ENCODE data around the gene PLEKHN1. TPM values are rescaled to one million over a fixed set of nuclear protein-coding genes. Genes with fewer than 3 reads are reported as not detected.
A peak's percentile ranks its signal among the peaks of the same experiment; 100 is the strongest.
"Not testable (repeated sequence)": the region's sequence is repeated elsewhere in the genome, so short reads cannot be mapped to it uniquely, and the experiment has no call there.

Gene PLEKHN1
- total and polyA plus RNA-seq, 8 donors = 0.16 to 2.8 (median 0.47) TPM

DNA sequence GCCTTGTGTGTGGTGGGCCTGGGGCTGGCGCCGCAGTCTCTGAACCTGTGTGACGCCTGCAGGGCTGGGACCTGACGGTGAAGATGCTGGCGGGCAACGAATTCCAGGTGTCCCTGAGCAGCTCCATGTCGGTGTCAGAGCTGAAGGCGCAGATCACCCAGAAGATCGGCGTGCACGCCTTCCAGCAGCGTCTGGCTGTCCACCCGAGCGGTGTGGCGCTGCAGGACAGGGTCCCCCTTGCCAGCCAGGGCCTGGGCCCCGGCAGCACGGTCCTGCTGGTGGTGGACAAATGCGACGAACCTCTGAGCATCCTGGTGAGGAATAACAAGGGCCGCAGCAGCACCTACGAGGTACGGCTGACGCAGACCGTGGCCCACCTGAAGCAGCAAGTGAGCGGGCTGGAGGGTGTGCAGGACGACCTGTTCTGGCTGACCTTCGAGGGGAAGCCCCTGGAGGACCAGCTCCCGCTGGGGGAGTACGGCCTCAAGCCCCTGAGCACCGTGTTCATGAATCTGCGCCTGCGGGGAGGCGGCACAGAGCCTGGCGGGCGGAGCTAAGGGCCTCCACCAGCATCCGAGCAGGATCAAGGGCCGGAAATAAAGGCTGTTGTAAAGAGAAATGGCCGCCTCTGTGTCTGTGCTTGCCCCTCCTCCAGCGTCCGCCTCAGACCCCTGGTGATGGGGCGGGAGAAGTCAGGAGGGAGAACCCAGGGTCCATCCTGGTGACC, 47.8 kb downstream of the PLEKHN1 start:
- WGBS, 2 donors = 74 to 78% methylated on average over 40 to 41 of the region's 41 CpGs
- DNase-seq (peak in 5 of 6 donors; percentile 12 to 74 (median 54)), FAIRE-seq (no peak), ATAC-seq (no peak)
- Histone ChIP-seq H3K4me3 (peak overlapping the region; percentile 35 to 63 (median 51)), H3K27me3 (no peaks in the 10 kb centered on the region), H3K27ac (peak overlapping the region; percentile 64 to 89 (median 80)), H3K9me3 (no peaks in the 10 kb centered on the region), H3K4me1 (peaks cover 0 to 5% (median 3%) of the 10 kb centered on the region in 3 donors), H3K36me3 (no peaks in the 10 kb centered on the region)
- intact Hi-C loops (cut with DNase I) = no loop called here
- TF ChIP-seq, protein P1, sequence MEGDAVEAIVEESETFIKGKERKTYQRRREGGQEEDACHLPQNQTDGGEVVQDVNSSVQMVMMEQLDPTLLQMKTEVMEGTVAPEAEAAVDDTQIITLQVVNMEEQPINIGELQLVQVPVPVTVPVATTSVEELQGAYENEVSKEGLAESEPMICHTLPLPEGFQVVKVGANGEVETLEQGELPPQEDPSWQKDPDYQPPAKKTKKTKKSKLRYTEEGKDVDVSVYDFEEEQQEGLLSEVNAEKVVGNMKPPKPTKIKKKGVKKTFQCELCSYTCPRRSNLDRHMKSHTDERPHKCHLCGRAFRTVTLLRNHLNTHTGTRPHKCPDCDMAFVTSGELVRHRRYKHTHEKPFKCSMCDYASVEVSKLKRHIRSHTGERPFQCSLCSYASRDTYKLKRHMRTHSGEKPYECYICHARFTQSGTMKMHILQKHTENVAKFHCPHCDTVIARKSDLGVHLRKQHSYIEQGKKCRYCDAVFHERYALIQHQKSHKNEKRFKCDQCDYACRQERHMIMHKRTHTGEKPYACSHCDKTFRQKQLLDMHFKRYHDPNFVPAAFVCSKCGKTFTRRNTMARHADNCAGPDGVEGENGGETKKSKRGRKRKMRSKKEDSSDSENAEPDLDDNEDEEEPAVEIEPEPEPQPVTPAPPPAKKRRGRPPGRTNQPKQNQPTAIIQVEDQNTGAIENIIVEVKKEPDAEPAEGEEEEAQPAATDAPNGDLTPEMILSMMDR (IDR thresholded peaks at IDR 0.05) = no peak

DNA sequence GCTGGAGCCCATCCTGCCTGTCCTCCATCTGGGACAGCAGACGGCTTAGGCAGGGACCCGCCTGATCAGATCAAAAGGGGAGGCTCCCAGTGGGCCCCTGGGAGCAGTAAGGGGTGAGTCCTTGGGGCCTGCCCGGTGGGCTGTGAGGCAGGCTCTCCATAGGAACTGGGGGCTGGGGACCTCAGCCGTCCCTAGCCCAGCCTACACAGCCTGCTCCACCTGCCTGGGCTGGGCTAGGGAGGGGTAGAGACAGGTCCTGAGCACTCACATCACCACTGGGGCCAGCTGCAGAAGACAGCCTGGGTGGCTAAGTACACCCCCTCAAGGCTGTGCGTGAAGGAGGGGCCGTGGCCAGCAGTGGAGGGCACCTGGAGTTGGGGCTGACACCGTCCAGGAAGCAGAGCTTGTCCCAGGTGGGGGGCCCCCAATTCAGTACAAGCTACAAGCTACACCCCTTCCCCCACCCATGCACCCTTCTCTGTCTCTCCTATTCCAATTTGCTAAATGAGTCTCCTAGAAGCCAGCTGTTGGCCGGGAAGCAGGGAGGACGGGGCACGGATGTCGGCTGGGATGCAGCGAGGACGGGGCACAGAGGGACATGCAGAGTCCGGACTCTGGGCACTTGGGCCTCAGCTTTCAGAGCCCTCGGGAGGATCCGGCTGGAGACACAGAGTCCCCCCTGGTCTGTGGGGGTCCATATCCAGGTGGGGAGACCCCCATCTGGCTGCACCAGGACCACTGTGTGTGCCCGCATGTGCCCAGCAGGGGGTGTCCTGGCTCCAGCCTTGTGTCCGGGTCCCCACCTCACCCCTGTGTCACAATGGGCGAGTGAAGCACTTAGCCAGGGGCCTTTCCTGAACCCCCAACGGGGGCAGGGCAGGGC, 48.8 kb downstream of the PLEKHN1 start:
- 75 to 81% methylated on average over 20 of the region's 20 CpGs for WGBS, 2 donors
- ATAC-seq (no peak), FAIRE-seq (no peak), DNase-seq (peak in 4 of 6 donors; percentile 13 to 71 (median 48))
- Histone ChIP-seq H3K27ac (no peak overlapping the region), H3K36me3 (no peaks in the 10 kb centered on the region), H3K4me3 (no peak overlapping the region), H3K27me3 (no peaks in the 10 kb centered on the region), H3K9me3 (no peaks in the 10 kb centered on the region), H3K4me1 (peaks cover 0 to 5% (median 3%) of the 10 kb centered on the region in 3 donors)
- intact Hi-C loops (cut with DNase I) = no loop called here
- TF ChIP-seq, protein P1 (IDR thresholded peaks at IDR 0.05) = no peak

- H3K36me3 ChIP-seq; H3K4me3 ChIP-seq; H3K27ac ChIP-seq; ATAC-seq; H3K9me3 ChIP-seq; FAIRE-seq; intact Hi-C loops (cut with DNase I); H3K27me3 ChIP-seq: not testable (repeated sequence)
- DNase-seq = peak in 1 of 6 donors; percentile 9
- 61 to 63% methylated on average over 16 to 17 of the region's 17 CpGs for WGBS, 2 donors
- H3K4me1 ChIP-seq = peaks cover 0 to 13% (median 7%) of the 10 kb centered on the region in 3 donors
Measured at GRCh38 chr1:1017397-1018320, 51.4 kb downstream of the PLEKHN1 start.

DNA sequence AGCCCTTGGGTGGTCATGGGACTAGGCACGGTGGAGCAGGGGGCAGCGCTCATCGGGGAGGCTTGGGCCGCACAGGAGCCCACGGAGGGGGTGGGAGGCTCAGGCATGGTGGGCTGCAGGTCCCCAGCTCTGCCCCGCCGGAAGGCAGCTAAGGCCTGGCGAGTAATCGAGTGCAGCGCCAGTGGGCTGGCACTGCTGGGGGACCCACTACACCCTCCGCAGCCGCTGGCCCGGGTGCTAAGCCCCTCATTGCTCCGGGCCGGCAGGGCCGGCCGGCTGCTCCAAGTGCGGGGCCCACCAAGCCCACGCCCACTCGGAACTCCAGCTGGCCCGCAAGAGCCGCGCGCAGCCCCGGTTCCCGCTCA, 52.0 kb downstream of the PLEKHN1 start:
- intact Hi-C loops (cut with DNase I); H3K27me3 ChIP-seq; H3K36me3 ChIP-seq; H3K27ac ChIP-seq; ATAC-seq; H3K9me3 ChIP-seq; FAIRE-seq; H3K4me3 ChIP-seq: not testable (repeated sequence)
- peaks cover 0 to 13% (median 6%) of the 10 kb centered on the region in 3 donors for H3K4me1 ChIP-seq
- 86 to 95% methylated on average over 26 of the region's 26 CpGs for WGBS, 2 donors
- peak in 2 of 6 donors; percentile 52 to 69 for DNase-seq

DNA sequence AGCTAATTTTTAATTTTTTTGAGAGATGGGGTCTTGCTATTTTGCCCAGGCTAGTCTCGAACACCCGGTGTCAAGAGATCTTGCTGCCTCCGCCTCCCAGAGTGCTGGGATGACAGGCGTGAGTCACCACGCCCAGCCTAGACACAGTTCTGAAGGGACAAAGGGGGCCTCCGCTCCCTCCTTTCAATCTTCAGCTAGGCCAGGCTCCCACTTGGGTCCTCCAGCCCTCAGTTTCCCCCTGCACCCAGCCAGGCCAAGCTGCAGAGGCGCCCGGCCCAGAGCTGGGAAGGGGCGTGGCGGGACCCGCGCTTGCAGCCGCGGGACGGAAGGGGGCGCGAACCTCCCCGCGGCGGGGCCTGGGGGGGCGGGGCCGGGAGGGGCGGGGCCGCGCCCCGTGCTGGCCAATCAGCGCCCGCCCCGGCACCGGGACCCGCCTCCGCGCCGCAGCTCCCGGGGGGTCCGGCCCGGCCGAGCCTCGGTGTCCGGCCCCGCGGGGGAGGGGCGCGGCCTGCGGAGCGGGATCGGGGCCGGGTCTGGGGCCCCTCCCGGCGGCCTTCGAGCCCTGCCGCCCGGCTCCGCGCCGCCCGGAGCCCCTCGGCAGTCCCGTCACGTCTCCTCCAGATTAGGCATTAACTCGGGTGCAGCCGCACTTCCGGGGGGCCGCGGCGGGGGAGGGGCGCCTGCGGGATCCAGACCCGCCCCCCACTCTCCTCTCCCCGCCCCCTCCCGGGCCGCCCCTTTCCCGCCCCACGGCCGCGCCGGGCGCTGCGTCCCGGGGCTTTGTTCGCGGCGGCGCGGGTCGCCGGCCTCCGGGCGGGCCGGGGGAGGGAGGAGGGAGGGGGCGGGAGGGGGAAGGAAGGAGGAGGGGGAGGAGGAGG, 53.1 kb downstream of the PLEKHN1 start:
- H3K4me3 ChIP-seq = peak overlapping the region; percentile 40 to 80 (median 73)
- intact Hi-C loops (cut with DNase I) = no loop called here
- peaks cover 0 to 8% (median 6%) of the 10 kb centered on the region in 3 donors for H3K4me1 ChIP-seq
- H3K9me3 ChIP-seq = no peaks in the 10 kb centered on the region
- ATAC-seq (peak; percentile 77 to 88 (median 84)), FAIRE-seq (no peak), DNase-seq (peak; percentile 72 to 94 (median 88))
- peak overlapping the region; percentile 73 to 86 (median 76) for H3K27ac ChIP-seq
- no peaks in the 10 kb centered on the region for H3K27me3 ChIP-seq
- no peaks in the 10 kb centered on the region for H3K36me3 ChIP-seq
- 2 to 3% methylated on average over 19 to 76 of the region's 91 CpGs for WGBS, 2 donors
- TF ChIP-seq, protein P1 (IDR thresholded peaks at IDR 0.05) = peak in 3 of 4 donors; percentile 32 to 45 (median 40)
